ENCODE measurements around the gene NPBWR2. TPM values are rescaled to one million over a fixed set of nuclear protein-coding genes. Genes with fewer than 3 reads are reported as not detected.
A peak's percentile ranks its signal among the peaks of the same experiment; 100 is the strongest.

Gene NPBWR2
- total RNA-seq, 1 donor from 2014 or later = not detected

DNA sequence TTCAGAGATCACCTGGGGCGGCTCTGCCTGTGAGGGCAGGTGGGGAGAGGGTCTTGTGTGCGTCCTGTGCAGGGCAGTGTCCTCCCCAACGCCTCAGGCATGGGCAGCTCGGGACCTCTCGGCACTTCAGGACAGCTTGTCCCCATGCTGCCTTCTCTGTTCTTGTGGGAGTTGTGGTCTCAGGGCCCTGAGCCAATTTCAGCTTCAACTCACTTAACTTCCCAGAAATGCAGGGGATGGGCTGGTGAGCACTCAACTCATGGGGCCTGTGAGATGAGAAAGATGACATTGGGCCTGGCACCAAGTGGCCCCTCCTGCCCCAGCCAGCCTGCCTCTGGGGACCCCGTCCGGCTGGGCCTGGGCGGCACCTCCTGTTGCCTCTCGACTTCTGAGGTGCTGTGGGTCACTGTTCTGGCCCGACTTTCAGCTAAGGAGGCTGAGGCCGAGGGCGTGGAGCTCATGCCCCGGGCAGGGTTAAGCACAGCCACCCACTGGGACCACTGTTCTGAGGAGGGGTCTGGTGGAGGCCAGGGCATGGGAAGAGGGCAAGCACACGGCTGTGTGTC, 34.8 kb downstream of the NPBWR2 start:
- no peak for DNase-seq (ENCODE audit: low spot score)

DNA sequence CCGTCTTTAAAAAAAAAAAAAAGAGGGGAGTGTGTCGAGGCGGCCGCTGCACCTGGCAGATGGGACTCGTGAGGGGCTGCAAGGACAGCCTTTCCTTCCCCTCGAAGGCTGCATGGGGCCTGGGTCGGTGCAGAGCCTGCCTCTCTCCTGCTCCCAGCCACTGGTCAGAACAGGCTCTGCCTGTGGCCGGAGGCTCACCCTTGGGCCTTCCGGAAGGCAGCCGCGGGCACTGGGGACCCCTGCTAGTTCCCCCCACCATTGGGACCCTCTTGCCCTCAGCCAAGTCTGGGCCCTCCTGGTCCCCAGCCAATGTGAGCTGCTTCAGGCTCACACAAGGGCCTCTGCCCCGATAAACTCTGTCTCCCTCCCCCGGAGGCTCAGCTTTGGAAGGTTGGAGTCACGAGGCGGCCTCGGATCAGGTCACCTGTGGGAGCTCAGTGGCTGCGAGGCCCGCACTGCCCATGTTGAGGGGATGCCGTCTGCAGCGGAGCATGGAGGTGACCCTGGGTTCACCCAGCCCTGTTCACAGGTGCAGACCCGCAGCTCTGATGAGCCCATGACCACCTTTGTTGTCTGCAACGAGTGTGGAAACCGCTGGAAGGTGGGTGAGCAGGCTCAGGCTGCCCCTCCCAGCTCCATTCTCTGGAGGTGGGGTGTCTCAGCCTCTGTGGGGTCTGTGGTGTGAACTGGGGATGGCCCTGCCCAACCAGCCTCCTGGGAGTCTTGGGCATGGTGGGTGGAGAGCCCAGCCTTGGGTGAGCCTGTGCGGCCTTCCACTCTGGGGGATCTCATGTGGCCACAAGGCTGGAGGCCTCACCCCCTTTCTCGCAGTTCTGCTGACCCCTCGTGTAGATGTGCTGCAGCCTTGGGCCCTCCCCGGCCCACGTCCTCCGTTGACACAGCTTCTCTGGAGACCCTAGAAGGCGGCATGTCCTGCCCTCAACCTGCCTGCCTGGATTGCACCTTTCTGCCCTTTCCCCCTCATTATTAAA, 35.7 kb downstream of the NPBWR2 start:
- no peak for DNase-seq (ENCODE audit: low spot score)

DNA sequence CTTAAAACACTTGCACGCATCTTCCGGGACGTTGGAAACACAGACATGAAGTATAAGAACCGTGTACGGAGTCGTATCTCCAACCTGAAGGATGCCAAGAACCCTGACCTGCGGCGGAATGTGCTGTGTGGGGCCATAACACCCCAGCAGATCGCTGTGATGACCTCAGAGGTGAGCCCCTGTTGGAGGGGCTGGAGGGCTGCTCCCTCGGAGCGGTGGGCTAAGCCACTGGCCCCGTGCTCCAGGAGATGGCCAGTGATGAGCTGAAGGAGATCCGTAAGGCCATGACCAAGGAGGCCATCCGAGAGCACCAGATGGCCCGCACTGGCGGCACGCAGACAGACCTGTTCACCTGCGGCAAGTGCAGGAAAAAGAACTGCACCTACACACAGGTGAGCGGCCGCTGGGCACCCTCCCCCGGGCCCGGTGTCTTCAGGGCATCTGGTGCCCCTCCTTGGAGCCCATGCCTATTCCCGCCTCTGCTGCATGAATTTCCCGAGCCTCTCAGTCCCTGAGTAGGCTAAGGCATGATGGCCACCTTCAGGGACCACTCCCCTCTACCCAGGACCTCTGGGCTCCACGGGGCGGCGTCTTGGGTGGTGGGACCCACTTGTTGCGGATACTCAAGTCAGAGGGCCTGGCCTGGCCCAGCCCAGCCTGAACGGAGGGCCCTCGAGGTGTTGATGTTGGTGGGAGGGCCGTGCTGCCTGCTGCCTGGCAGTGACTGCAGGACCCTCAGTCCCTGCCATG, 36.9 kb downstream of the NPBWR2 start:
- DNase-seq (ENCODE audit: low spot score) = no peak

DNA sequence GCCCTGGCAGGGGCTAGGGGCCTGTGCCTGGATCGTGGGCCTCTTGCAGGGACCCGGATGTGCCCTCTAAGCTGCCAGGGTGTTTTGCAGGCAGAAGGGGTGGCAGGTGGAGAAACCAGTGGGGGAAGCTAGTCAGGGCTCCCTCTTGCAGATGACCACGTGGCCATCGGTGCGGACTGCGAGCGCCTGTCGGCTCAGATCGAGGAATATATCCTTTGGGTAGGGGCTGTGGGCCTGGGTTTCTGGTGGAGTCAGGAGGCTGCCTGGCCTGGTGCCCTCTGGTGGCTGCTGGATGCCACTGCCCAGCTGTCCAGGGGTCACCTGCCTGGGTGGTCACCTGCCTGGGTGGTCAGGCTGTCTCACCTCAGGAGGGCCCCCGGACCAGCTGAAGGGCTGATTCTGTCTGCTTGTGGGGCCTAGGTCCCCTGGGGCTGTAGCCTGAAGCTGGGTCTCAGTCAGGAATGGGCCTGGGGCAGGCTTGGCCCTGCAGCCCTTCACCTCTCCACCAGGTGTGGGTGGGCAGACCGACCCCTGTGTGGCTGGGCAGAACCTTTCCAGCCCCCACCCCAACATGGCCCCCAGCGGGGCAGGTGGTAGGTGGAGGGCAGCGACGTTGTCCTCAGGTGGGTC, 37.6 kb downstream of the NPBWR2 start:
- no peak for DNase-seq (ENCODE audit: low spot score)

DNA sequence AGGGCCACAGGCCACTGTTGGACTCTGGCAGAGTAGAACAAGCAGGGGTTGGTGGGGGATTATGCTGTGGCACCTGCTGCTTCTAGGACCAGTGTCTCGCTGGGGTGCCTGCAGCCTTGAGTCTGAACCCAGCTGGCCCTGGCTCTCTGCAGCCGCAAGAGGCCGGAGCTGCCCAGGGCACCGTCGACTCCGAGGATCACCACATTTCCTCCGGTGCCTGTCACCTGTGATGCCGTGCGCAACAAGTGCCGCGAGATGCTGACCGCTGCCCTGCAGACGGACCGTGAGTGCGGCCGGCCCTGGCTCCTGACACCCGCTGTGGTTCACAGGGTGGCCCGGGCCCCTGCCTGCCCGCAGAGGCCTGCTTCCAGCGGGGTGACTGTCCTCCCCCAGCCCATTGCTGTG, 38.2 kb downstream of the NPBWR2 start:
- no peak for DNase-seq (ENCODE audit: low spot score)

DNA sequence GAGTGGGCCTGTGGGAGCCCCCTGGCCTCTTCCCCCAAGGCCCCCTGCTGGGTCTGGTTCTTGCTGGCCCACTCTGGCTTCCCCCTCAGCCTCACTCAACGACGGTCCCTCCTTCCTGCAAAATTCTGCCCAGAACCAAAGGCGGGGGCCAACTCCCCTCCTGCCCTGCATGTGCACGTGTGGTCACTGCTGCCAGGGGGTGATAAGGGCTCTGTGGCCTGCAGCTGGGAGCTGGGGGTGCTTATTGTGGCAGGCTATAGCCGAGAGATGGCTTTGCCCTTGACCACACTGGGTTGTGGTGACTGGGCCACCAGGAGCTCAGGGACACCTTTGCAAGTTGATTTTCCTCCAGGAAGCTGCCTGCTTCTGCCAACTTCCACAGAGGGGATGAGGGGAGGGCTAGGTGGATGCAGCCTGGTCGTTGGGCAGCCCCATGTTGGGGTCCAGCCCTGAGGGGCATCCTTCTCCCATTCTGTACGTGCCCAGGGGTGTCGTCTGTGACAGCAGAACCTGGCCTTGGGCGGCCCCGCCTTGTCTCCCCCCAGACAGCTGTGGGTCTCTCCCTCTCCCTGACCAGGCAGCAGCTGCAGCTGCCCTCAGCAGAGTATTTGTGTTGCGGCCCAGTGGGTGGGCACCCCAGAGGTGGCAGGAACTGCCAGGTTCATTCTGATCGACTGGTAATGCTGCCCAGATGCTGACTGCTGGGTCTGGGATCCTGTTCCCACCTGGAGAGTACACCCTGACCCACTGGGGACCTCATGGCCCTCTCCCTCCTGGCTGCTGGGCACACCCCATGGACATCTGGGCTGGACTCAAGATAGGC, 38.8 kb downstream of the NPBWR2 start:
- no peak for DNase-seq (ENCODE audit: low spot score)

DNA sequence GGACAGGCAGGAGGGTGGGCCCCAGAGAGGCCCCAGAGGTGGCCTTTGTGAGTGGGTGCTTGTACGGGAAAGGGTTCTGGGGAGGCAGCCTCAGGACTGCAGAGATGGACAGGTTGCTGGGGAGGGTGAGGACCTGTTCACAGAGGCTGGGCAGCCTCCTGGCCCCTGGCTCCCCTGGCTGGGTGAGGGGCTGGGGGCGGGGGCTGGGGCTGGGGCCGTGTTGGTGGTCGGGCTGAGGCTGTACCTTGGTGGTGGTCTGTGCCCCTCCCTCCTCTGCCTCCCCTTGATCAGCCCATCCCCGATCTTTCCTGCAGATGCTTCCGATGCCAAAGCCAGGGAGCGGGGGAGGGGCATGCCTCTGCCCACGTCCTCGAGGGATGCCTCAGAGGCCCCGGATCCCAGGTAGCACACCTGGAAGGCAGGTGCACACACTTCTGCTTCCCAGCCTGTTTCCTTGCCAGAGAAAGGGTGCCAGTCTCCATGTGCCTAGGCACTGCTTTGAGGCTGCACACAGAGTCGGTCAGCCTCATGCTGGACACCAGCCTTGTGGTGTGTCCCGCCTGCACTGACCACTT, 39.5 kb downstream of the NPBWR2 start:
- DNase-seq (ENCODE audit: low spot score) = no peak

DNA sequence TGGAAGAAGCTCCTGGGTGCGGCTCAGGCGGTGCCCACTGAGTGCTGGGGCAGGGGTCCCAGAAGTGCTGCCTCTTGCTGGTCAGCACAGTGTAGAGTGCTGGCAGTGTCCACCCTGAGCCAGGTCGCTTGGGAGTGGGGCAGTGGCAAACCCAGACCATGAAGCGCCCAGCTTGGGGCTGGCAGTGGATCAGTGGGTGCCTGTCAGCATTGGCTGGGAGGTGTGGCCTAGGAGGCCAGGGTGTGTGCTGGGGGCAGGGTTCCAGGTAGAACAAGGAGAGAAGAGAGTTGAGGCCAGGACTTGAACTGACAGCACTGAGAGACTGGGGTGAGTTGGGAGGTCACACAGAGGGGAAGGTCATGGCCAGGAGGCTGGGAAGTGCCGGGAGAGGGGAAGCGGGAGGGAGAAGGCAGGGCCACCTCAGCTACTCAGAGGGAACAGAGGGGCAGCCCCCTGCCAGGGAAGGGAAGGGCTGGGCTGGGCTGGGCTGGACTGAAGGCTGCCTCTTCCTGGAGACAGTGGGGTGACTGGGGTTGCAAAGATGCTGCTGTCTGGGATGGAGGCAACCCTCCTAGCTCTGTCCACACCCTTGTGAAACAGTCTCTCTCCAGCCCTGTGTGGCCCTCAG, 40.2 kb downstream of the NPBWR2 start:
- no peak for DNase-seq (ENCODE audit: low spot score)

DNA sequence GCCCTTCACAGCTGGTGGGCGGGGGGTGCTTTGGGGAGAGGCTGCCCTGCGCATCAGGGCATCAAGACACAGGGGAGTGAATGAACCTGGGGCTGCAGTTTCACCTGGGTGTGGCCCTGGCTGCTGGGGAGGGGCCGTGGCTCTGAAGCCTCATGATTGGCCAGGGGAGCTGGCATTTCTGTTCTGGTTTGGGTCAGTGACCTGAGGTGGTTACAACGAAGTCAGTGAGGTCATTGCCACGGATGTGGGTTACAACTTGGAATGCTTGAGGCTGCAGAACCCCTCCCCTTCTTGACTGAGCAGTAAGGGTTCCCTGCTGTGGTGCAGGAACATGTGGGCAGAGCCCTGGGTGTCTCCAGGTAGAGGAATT, 41.4 kb downstream of the NPBWR2 start:
- DNase-seq (ENCODE audit: low spot score) = no peak

DNA sequence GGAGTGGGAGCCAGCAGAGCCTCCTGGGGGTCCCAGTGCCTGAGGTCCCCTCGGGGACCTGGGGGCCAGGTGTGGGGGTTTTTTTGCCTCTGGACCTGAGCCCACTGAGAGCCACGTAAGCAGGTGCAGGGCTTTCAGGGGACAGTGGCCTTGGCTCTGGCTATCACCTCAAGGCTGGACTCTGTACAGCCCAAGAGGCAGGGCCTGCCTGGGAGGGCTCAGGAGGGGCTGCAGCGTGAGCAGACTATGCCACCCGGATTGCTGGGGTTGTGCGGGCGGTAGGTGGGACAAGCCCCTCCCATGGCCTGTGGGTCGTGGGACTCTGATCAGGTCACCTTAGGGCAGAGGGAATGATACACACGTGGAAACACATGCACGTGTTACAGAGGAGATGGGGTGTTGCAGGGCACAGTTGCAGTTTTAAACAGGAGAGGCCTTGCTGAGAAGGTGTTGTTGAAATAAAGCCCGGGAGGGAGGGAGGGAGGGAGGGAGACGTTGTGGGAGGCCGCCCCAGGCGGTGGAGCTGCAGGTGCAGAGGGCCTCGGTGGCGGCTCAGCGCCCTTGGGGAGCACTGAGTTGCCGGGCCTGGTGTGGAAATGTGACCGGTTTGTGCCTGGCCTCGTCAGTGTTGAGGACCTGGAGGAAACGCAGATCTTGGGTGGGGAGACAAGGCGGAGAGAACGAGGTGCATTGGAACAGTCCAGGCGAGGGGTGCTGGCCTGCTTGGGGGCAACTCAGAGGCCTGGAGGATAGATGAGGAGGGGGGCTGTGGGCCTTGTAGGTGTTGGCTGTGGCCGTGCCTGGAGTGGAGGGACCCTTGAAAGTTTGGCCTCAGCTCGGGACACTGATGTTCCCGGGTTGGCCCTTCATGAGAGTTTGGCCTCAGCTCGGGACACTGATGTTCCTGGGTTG, 42.0 kb downstream of the NPBWR2 start:
- no peak for DNase-seq (ENCODE audit: low spot score)

DNA sequence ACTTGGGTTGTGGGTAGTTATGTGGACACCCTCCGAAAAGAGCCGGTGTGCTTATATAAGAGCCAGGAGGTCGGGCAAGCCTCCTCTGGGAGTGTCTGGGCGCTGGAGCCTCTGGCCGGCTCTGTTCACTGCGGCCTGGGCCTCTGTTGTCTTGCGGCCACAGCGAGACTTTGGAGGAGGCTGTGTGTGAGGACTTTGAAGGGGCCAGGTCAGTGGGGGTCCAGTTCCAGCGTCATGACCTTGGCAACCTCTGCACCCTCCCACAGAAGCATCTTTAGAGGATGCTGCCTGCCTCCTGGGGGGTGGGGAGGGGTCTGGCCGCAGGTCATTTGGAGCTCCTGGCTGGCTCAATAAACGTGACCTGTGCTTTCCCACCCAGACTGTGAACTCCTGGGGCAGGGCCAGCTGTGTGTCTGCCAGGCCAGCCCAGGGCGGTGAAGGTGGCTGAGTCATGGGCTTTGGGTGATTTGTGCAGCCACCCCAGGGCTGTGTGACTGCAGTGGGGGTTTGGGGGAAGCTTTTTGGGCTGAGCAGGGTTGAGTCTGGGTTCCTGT, 43.1 kb downstream of the NPBWR2 start:
- no peak for DNase-seq (ENCODE audit: low spot score)

DNA sequence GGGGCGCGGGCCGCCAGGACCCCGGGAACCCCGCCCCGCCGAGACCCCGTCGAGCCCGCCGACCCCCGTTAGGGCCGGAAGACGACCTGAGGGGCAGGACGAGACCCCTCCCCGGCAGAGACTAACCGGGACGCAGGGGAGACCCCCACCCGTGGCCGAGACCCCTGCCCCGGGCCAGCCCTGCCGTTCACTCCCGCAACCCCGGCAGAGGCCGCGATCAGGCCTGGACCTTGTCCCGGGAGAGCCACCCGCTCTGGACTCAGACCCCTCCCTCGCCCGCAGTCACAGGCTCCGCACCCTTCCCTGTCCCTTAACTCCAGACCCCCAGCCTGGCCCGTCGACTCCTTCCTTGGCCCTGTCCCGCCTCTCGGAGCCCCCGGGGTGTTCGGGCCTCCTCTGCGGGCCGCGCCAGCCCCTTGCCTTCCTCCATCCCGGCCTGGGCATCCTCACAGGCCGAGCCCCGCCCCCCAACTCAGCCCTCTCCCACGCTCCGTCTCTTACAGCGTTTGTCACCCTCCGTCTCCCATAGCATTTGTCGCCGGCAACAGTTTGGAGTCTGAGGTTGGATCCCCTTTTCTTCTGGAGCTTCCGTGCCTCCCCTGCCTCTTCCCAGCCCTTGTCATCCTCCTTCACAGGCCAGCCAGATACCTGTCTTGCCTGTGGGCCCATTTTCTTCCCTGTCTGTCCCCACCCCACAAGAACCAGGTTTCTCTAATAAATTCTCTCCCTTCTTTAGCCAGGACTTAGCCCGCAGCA, 43.8 kb downstream of the NPBWR2 start:
- no peak for DNase-seq (ENCODE audit: low spot score)

DNA sequence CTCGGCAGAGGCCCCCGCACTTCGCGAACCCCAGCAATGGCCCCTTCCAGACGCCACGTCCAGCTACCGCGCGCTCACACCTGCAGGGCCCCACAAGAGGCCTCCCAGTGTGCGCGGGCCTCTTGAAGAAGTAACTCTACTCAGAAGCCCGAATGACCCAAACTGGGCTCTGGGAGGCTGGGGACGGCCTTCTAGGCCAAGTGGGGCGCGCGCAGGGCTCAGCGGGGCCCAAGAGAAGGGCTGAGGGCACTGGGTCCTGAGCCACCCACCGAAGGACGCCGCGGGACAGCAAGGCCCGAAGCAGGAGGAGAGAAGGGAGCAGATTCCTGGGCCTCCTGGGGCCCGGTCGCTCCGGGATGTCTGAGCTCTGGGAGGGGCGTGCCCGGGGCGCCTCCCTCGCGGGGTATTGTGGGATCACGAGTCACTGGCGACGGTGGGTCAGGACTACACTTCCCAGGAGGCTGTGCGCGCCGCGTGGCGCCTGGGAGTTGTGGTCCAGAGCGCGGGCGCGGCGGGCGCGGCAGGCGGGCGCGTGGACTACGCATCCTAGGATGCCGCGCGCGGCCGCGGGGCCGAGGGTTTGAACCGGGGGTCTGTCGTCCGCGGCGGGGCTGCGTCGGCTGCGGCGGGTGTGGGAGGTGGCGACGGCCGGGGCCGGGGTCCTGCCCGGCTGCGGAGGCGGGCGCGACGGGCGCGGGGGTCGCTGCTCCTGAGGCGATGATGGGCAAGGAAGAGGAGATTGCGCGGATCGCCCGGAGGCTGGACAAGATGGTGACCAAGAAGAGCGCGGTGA, 44.6 kb downstream of the NPBWR2 start, which contains the start of gene TCEA2:
TSS of gene TCEA2 (plus strand) at position 603 of the 793 bp plus-strand sequence. CDS start at position 718, 115 bp downstream.
- DNase-seq (ENCODE audit: low spot score) = peak; percentile 98

DNA sequence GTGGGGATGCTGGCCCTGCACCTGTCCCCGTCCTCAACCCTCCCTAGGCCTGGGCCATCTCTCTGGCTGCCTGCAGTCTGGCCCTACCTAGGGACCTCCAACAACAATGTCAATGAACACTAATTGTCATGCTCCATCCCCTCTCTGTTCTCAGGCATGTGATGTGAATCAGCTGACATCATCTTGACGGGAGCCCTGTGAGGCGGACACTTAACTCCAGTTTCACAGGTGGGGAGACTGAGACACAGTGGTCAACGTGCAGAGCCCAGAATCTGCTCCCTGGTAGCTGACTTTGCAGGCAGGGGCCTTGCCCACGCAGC, 45.1 kb downstream of the NPBWR2 start:
- no peak for DNase-seq (ENCODE audit: low spot score)

DNA sequence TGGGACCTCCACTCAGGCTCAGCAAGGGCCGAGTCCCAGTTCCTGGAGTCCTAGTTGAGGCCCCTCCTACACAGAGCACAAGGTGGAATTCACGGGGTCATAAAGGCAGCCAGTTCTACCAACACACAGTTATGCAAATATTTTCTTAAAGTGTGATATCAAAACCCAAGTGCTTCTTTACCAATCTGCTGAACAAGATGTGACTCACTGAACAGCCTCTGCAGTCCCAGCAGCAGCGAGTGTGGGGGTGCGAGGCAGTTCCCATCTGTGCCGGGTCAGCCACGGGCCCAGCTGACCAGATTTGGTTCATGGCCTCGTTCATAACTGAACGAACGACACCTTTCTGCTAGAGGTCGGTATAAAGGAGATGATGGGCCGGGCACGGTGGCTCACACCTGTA, 48.8 kb downstream of the NPBWR2 start:
- no peak for DNase-seq (ENCODE audit: low spot score)

DNA sequence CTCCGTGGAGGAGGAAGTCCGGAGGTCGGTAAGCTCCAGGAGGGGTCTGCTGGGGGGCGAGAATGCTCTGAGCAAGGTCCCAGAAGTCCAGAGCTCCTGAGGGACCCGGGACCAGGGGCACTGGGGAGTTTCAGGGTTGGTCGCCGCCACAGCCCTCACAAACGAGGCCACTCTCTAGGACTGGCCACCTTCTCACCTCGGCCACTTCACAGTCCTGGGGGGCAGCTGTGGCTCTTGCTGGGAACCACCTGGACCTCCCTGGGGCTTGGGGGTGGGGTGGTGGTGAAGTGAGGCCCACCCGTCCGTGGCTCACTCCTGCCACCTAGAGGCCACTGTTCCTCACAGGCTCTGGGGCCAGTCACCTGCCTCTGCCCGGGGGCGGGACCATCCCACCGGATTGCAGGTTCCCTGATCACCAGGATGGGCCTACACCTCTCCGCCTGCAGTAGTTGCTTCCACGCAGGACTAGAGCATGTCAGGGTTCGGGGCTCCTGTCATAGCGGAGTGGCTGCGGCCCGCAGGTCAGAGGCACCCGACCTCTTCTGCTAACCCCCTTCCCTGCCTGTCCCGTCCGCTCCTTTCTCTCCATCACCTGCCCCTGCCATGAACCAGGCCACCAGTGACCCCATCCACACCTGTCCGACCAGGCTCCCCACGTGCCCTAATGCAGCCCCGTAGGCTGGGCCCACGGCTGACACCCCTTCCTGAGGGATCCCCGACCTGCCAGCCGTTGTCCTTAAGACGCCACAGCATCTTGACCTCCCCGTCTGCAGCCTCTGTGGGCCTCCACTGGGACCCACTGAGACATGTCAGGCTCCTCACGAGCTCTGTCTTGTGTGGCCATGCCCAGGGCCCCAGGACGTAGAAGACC, 49.5 kb downstream of the NPBWR2 start:
- peak; percentile 74 for DNase-seq (ENCODE audit: low spot score)
